HFF-Myc (cell line): ENCODE measurements around the gene PLEK2.
"Not testable (repeated sequence)": the region's sequence is repeated elsewhere in the genome, so short reads cannot be mapped to it uniquely, and the experiment has no call there.

Experiments used
- DNase-seq: peaks from one replicate; pipeline ENCODE4 v3.0.0-alpha.2; 2011; ENCODE audit warnings: low read depth; ENCODE audit errors: extremely low read depth
- H3K4me3 ChIP-seq: replicated peaks from 2 replicates; pipeline ENCODE4 v1.5.1; 2011; ENCODE audit warnings: low read depth, mild to moderate bottlenecking, control low read depth, low read length
- CTCF ChIP-seq: IDR thresholded peaks from 2 replicates; pipeline ENCODE4 v1.5.1; 2012; ENCODE audit warnings: mild to moderate bottlenecking, low read depth, low read length, control low read depth; ENCODE audit errors: missing control alignments

Gene PLEK2

GRCh38 chr14:67411820-67412421 is at the start of gene PLEK2:
Gene PLEK2, minus strand, starts transcription at chr14:67412165. Its CDS starts 106 bp downstream, at chr14:67412059.
- peak within 1 kb of the TSS; percentile 30 for H3K4me3 ChIP-seq
- DNase-seq, result no peak
- TF ChIP-seq CTCF, result no peak

- TF ChIP-seq CTCF, result no peak
- no peak for DNase-seq
- no peak overlapping the region for H3K4me3 ChIP-seq
These were observed 49.5 kb upstream of the PLEK2 start for GRCh38 chr14:67461341-67461985.

GRCh38 chr14:67459336-67459735 is 47.4 kb upstream of the PLEK2 start:
- DNase-seq, result no peak
- H3K4me3 ChIP-seq, result no peak overlapping the region
- TF ChIP-seq CTCF, result no peak

GRCh38 chr14:67457782-67458181 is 45.8 kb upstream of the PLEK2 start:
- no peak for TF ChIP-seq CTCF
- H3K4me3 ChIP-seq, result no peak overlapping the region
- DNase-seq, result no peak

- TF ChIP-seq CTCF, result no peak
- no peak overlapping the region for H3K4me3 ChIP-seq
- no peak for DNase-seq
These were observed 44.8 kb upstream of the PLEK2 start for GRCh38 chr14:67456732-67457131.

- no peak for TF ChIP-seq CTCF
- H3K4me3 ChIP-seq, result no peak overlapping the region
- DNase-seq, result no peak
These were observed 41.8 kb upstream of the PLEK2 start for GRCh38 chr14:67453575-67454300.

GRCh38 chr14:67451667-67452066 is 39.7 kb upstream of the PLEK2 start:
- DNase-seq, H3K4me3 ChIP-seq: not testable (repeated sequence)
